Neural cell (in vitro differentiated cells): Measurements from ENCODE around the gene CLSTN3. TPM values are rescaled to one million over a fixed set of nuclear protein-coding genes. Genes with fewer than 3 reads are reported as not detected.

Experiments
- H2AFZ ChIP-seq: fragments of 200-600, 300-800 bp; sonication (generic), shearing (Covaris generic); 2 replicates; pipeline ENCODE4 v1.6.0; 2014; ENCODE audit warnings: low read depth, mild to moderate bottlenecking, antibody characterized with exemption, low read length, moderate library complexity
- H3F3A ChIP-seq: fragments of 200-600 bp; shearing (Covaris generic); 2 replicates; pipeline ENCODE4 v1.6.1; 2016; ENCODE audit warnings: mild to moderate bottlenecking, moderate library complexity, mixed read lengths, antibody characterized with exemption, low read length; ENCODE audit not compliant: insufficient read depth, poor library complexity, severe bottlenecking
- H3K27ac ChIP-seq: fragments of 200-600, 300-800 bp; sonication (generic), shearing (Covaris generic); 2 replicates; pipeline ENCODE4 v1.5.1; 2014; ENCODE audit warnings: mild to moderate bottlenecking, low read length, moderate library complexity
- H3K27me3 ChIP-seq: fragments of 300-800, 200-600 bp; sonication (generic), shearing (Covaris generic); 2 replicates; pipeline ENCODE4 v1.6.0; 2014; ENCODE audit warnings: mild to moderate bottlenecking, low read depth, low read length, moderate library complexity; ENCODE audit not compliant: insufficient read depth
- H3K36me3 ChIP-seq: fragments of 300-800, 200-600 bp; sonication (generic), shearing (Covaris generic); 2 replicates; pipeline ENCODE4 v1.5.1; 2014; ENCODE audit warnings: mild to moderate bottlenecking, antibody characterized with exemption, low read length, moderate library complexity; ENCODE audit not compliant: insufficient read depth
- H3K4me2 ChIP-seq: fragments of 300-800, 200-600 bp; sonication (generic), shearing (Covaris generic); 2 replicates; pipeline ENCODE4 v1.6.0; 2014; ENCODE audit warnings: mild to moderate bottlenecking, low read length
- H3K4me3 ChIP-seq: fragments of 300-800, 200-600 bp; sonication (generic), shearing (Covaris generic); 2 replicates; pipeline ENCODE4 v1.5.1; 2014; ENCODE audit warnings: mild to moderate bottlenecking, low read length, moderate library complexity
- H3K79me2 ChIP-seq: fragments of 200-600 bp; shearing (Covaris generic); replicated peaks from 2 replicates; pipeline ENCODE4 v1.6.0; 2014; ENCODE audit warnings: mild to moderate bottlenecking, low read length, moderate library complexity; ENCODE audit not compliant: insufficient read depth
- H3K9ac ChIP-seq: fragments of 300-800, 200-600 bp; sonication (generic), shearing (Covaris generic); 2 replicates; pipeline ENCODE4 v1.6.1; 2016; ENCODE audit warnings: mild to moderate bottlenecking, low read length, mixed read lengths
- H3K9me2 ChIP-seq: fragments of 200-600 bp; shearing (Covaris generic); 2 replicates; pipeline ENCODE4 v1.6.1; 2016; ENCODE audit warnings: mild to moderate bottlenecking, low read length, mixed read lengths; ENCODE audit not compliant: insufficient read depth
- H3K9me3 ChIP-seq: fragments of 200-600, 300-800 bp; sonication (generic), shearing (Covaris generic); 2 replicates; pipeline ENCODE4 v1.6.1; 2016; ENCODE audit warnings: mild to moderate bottlenecking, mixed run types, low read length, moderate library complexity, mixed read lengths
- H4K20me1 ChIP-seq: fragments of 200-600 bp; shearing (Covaris generic); 2 replicates; pipeline ENCODE4 v1.6.1; 2016; ENCODE audit warnings: mild to moderate bottlenecking, mixed run types; ENCODE audit not compliant: insufficient read depth
- EP300 ChIP-seq: fragments of 450-650 bp; conservative IDR thresholded peaks from 2 replicates; pipeline ENCODE4 v1.6.1; 2014; ENCODE audit warnings: antibody characterized with exemption, mild to moderate bottlenecking, moderate library complexity; ENCODE audit not compliant: poor library complexity, severe bottlenecking
- EZH2 ChIP-seq: fragments of 200-600, 300-800 bp; shearing (Covaris generic), sonication (generic); IDR thresholded peaks from 2 replicates; pipeline ENCODE4 v1.6.1; 2014; ENCODE audit warnings: antibody characterized with exemption, low read length, borderline replicate concordance, mild to moderate bottlenecking; ENCODE audit not compliant: insufficient read depth, poor library complexity, severe bottlenecking
- MXI1 ChIP-seq: fragments of 450-650 bp; conservative IDR thresholded peaks from 2 replicates; pipeline ENCODE4 v1.6.1; 2014; ENCODE audit warnings: antibody characterized with exemption, mild to moderate bottlenecking; ENCODE audit not compliant: poor library complexity, severe bottlenecking
- POLR2AphosphoS5 ChIP-seq: IDR thresholded peaks from 2 replicates; pipeline ENCODE4 v1.6.1; 2012
- RAD21 ChIP-seq: fragments of 450-650 bp; conservative IDR thresholded peaks from 2 replicates; pipeline ENCODE4 v1.6.1; 2014; ENCODE audit warnings: antibody characterized with exemption, mild to moderate bottlenecking, moderate library complexity
- REST ChIP-seq: IDR thresholded peaks from 2 replicates; pipeline ENCODE4 v1.6.1; 2012; ENCODE audit warnings: borderline replicate concordance
- SMC3 ChIP-seq: fragments of 450-650 bp; conservative IDR thresholded peaks from 2 replicates; pipeline ENCODE4 v1.6.1; 2014; ENCODE audit warnings: antibody characterized with exemption, mild to moderate bottlenecking, moderate library complexity; ENCODE audit not compliant: poor library complexity
- TAF1 ChIP-seq: IDR thresholded peaks from 2 replicates; pipeline ENCODE4 v1.6.1; 2012; ENCODE audit warnings: low read depth
- polyA plus RNA-seq: library from polyadenylated mRNA; depleted of rRNA; stranded (reverse); fragments of >200 nt; gene quantifications from 2 replicates; pipeline ENCODE4 v1.2.3, GENCODE V29; 2014
- TF ChIP-seq, protein P1 (sequence below): fragments of 450-650 bp; IDR thresholded peaks from 2 replicates; pipeline ENCODE4 v1.5.1; 2014; ENCODE audit warnings: antibody characterized with exemption, mild to moderate bottlenecking, moderate library complexity; ENCODE audit not compliant: poor library complexity, severe bottlenecking

CLSTN3 gene
- polyA plus RNA-seq, 1 donor from 2014 or later = 61.0 TPM

DNA sequence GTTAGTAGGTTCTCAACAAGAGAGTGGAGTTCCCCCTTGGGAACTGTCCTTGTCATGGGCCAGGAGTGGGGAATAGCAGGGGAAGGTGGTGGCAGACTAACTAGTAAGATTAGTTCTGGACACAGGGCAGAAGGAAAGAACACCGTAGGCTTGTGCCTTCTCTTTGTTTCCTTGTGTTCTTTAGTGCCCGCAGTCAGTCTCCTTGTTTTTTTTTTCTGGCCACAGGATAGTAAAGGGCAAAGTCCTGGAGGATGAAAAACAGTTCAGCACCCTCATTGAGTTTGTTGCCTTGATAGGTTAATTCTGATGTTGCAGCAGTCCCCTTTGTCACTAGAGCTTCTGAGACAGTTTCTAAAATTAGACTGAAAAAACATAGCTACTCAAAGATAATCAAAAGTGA is 67.7 kb downstream of the CLSTN3 start:
- Histone ChIP-seq H3F3A (no peaks in the 10 kb centered on the region), H3K9me3 (no peaks in the 10 kb centered on the region)

DNA sequence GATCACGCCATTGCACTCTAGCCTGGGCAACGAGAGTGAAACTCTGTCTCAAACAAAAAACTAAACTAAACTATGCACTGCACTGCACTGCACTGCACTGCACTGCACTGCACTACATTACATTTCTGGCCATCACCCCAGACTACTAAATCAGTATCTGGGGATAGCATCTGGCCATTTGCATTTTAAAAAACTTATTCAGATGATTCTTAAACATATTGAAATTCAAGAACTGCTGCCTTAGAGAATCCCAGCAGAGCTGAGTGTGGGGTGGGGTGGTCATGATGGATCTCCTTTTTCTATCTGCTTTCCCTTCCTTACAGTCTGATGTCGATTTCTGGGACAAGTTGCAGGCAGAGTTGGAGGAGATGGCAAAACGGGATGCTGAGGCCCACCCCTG is 72.9 kb downstream of the CLSTN3 start:
- no peaks in the 10 kb centered on the region for H3K79me2 ChIP-seq
- H3F3A ChIP-seq = no peaks in the 10 kb centered on the region
- no peak overlapping the region for H2AFZ ChIP-seq
- H3K4me3 ChIP-seq = no peak overlapping the region
- no peak overlapping the region for H3K9ac ChIP-seq
- H3K9me3 ChIP-seq = no peaks in the 10 kb centered on the region
- H3K27me3 ChIP-seq = no peaks in the 10 kb centered on the region
- no peak overlapping the region for H3K4me2 ChIP-seq
- H4K20me1 ChIP-seq = no peaks in the 10 kb centered on the region
- peaks cover 30% of the 10 kb centered on the region for H3K36me3 ChIP-seq
- no peak overlapping the region for H3K27ac ChIP-seq
- H3K9me2 ChIP-seq = no peaks in the 10 kb centered on the region
- TF ChIP-seq EP300 = no peak
- TF ChIP-seq EZH2 = no peak
- TF ChIP-seq MXI1 = no peak
- TF ChIP-seq POLR2AphosphoS5 = no peak
- TF ChIP-seq, protein P1, sequence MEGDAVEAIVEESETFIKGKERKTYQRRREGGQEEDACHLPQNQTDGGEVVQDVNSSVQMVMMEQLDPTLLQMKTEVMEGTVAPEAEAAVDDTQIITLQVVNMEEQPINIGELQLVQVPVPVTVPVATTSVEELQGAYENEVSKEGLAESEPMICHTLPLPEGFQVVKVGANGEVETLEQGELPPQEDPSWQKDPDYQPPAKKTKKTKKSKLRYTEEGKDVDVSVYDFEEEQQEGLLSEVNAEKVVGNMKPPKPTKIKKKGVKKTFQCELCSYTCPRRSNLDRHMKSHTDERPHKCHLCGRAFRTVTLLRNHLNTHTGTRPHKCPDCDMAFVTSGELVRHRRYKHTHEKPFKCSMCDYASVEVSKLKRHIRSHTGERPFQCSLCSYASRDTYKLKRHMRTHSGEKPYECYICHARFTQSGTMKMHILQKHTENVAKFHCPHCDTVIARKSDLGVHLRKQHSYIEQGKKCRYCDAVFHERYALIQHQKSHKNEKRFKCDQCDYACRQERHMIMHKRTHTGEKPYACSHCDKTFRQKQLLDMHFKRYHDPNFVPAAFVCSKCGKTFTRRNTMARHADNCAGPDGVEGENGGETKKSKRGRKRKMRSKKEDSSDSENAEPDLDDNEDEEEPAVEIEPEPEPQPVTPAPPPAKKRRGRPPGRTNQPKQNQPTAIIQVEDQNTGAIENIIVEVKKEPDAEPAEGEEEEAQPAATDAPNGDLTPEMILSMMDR = no peak
- TF ChIP-seq REST = no peak
- TF ChIP-seq TAF1 = no peak
- no peak for TF ChIP-seq RAD21

More for the DNA sequence above, 67.7 kb downstream of the CLSTN3 start:
- no peak overlapping the region for H3K27ac ChIP-seq
- H3K9me2 ChIP-seq = no peaks in the 10 kb centered on the region
- no peaks in the 10 kb centered on the region for H3K27me3 ChIP-seq
- H3K4me2 ChIP-seq = no peak overlapping the region
- peaks cover 11% of the 10 kb centered on the region for H3K36me3 ChIP-seq
- H3K9ac ChIP-seq = no peak overlapping the region
- H4K20me1 ChIP-seq = no peaks in the 10 kb centered on the region
- TF ChIP-seq MXI1 (no peak), RAD21 (no peak), POLR2AphosphoS5 (no peak), TAF1 (no peak), EP300 (no peak), EZH2 (no peak), REST (no peak), SMC3 (no peak)
- TF ChIP-seq, protein P1 = no peak
- H3K4me3 ChIP-seq = no peak overlapping the region
- no peaks in the 10 kb centered on the region for H3K79me2 ChIP-seq
- no peak overlapping the region for H2AFZ ChIP-seq
